NCI-H2107 (cell line): ENCODE data around the gene PLAGL1.
"Not testable (repeated sequence)": the region's sequence is repeated elsewhere in the genome, so short reads cannot be mapped to it uniquely, and the experiment has no call there.

ENCODE experiments used
- DNase-seq: peaks from one replicate; lab custom pipeline; 2025; lab: John Stamatoyannopoulos, UW

The PLAGL1 gene

DNA sequence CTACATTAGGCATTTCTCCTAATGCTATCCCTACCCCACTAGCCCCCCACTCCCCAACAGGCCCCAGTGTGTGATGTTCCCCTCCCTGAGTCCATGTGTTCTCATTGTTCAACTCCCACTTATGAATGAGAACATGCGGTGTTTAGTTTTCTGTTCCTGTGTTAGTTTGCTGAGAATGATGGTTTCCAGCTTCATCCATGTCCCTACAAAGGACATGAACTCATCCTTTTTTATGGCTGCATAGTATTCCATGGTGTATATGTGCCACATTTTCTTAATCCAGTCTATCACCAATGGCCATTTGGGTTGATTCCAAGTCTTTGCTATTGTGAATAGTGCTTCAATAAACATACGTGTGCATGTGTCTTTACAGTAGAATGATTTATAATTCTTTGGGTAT is 1.6 kb upstream of the PLAGL1 start:
- DNase-seq: not testable (repeated sequence)

- DNase-seq: no peak
Measured at GRCh38 chr6:144008846-144009245, 787 bp upstream of the PLAGL1 start.

DNA sequence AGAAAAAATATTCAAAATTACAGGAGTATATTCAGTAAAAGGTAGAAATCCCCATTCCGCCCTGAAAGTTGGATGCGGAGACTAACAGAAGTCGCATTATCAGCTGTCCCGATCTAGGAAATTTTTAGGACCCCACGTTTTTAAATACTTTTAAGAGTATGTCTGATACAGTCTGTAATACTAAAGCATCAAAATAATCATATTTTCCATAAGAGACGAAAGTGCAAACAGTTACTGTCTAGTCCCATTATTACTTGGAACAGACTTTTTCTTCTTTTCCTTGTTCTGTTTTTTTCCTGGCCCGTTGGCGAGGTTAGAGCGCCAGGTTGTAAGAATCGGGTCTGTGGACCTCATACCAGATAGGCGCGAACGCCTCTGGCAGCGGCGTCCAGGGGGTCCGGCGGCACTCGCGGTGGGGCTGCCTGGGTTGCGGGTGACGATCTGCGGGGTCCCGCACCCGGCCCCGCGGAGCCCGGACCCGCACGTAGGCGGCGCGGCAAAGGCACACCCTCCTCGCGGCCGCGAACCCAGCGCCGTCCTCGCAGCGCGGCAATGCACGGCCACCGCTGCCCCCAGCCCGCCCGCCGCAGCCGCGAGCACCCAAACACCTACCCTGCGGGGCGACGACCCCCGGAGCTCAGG is 460 bp downstream of the PLAGL1 start:
- no peak for DNase-seq

- DNase-seq: no peak
Measured at GRCh38 chr6:144006736-144007477, 1.2 kb downstream of the PLAGL1 start.

GRCh38 chr6:143999406-143999805 is 8.7 kb downstream of the PLAGL1 start:
- DNase-seq: no peak

GRCh38 chr6:143998686-143999085 is 9.4 kb downstream of the PLAGL1 start:
- DNase-seq: no peak

- no peak for DNase-seq
Measured at GRCh38 chr6:143993965-143994646, 14.0 kb downstream of the PLAGL1 start.

- no peak for DNase-seq
Measured at GRCh38 chr6:143992285-143992684, 15.8 kb downstream of the PLAGL1 start.

GRCh38 chr6:143986463-143987065 is 21.5 kb downstream of the PLAGL1 start:
- no peak for DNase-seq

DNA sequence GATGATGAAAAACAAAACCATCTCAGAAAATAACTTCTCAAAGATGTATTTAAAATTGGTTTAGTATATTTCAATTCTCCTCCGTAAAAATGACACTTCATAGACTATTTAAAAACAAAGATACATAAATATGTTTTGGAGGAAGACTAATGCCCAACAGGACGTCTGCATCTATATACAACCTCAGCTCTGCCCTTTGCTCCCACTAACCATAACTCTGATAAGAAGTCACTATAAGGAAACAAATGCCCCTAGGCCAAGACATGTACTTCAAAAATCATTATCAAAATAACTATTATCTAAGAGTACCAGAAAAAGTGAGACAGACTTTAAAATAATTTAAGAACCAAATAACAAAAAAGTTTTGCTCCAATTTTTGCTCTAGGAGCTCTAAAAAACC is 23.4 kb downstream of the PLAGL1 start:
- DNase-seq: no peak

DNA sequence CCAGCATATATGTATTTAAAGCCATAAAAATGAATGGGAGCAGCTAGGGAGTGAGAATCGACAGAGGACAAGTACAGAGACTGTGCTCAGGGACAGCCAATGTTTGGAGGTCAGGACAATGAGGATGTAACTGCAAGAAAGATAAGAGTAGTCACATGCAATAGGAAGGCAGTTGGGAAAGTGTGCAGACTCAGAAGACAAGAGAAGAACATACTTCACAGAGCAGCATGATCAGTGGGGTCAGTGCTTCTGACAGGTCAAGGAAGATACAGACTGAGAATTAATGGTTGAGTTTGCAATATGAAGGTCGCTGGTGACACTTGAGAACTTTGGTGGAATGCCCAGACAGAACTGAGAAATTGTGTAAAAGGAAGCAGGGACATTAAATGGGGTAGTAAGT is 25.1 kb downstream of the PLAGL1 start:
- DNase-seq: no peak

- no peak for DNase-seq
Measured at GRCh38 chr6:143980921-143981320, 27.1 kb downstream of the PLAGL1 start.

GRCh38 chr6:143976806-143977349 is 31.2 kb downstream of the PLAGL1 start:
- DNase-seq: no peak

GRCh38 chr6:143974089-143974488 is 34.0 kb downstream of the PLAGL1 start:
- DNase-seq: no peak

DNA sequence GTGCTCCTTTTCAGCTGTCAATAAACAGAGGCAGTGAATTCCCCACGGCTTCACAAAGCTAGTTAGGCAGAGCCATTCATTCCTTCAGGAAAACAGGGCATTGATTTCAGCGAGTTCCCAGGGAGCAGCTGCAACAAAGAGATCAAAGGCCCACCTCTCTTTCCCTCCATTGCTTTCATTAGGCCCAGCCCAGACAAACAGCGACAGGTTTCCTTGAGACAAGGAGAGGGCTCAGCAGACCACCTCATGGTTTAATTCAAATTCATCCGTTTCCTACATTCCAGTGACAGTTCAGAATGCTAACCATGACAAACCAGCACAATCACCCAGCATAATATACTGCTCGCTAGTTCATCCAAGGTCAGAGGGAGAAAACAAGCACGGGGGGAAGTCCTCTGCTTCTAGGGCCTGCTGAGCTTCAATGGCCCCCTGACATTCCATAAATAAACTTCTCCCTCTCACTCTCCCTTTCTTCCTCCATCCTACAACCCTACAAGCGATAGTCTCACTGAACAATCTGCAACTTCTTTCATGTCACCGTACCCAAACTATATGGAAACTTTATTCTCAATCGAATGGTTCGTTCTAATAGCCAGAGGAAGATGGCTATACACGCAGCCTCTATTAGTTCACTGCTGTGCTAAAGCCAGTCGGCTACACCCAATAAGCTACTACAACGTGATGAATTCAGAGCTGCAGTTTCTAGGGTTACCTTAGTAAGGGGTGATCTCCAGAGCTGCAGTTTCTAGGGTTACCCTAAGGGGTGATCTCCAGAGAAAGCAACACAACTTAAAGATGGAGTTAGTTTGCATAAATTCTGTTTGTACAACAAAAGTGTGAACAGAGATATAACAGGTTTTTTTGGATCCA is 34.7 kb downstream of the PLAGL1 start:
- DNase-seq: no peak

- DNase-seq: no peak
Measured at GRCh38 chr6:143971482-143972205, 36.4 kb downstream of the PLAGL1 start.

GRCh38 chr6:143970456-143971218 is 37.4 kb downstream of the PLAGL1 start:
- no peak for DNase-seq

GRCh38 chr6:143969077-143969476 is 39.0 kb downstream of the PLAGL1 start:
- DNase-seq: no peak

- DNase-seq: no peak
Measured at GRCh38 chr6:143967706-143968376, 40.2 kb downstream of the PLAGL1 start.
